Anterior cingulate cortex (tissue), 58 donors: ENCODE results near the gene SLC28A1.
"Not testable (repeated sequence)": the region's sequence is repeated elsewhere in the genome, so short reads cannot be mapped to it uniquely, and the experiment has no call there.

Experiments
- DNase-seq, 58 donors: peaks; one replicate each; lab custom pipeline; 2025; lab: John Stamatoyannopoulos, UW

SLC28A1 gene

GRCh38 chr15:84908564-84908963 is 24.1 kb downstream of the SLC28A1 start:
- no peak for DNase-seq

- DNase-seq: no peak
These were observed 24.6 kb downstream of the SLC28A1 start for GRCh38 chr15:84909029-84909428.

- DNase-seq: no peak
These were observed 25.3 kb downstream of the SLC28A1 start for GRCh38 chr15:84909782-84910181.

- no peak for DNase-seq
These were observed 26.6 kb downstream of the SLC28A1 start for GRCh38 chr15:84910928-84911623.

- peak in 20 of 58 donors; percentile 3 to 75 (median 37) for DNase-seq
These were observed 27.6 kb downstream of the SLC28A1 start for GRCh38 chr15:84911879-84912660.

GRCh38 chr15:84913360-84913723 is 28.9 kb downstream of the SLC28A1 start:
- DNase-seq: no peak

GRCh38 chr15:84914351-84914750 is 29.9 kb downstream of the SLC28A1 start:
- DNase-seq: no peak

- DNase-seq: peak in 1 of 58 donors; percentile 16
These were observed 30.6 kb downstream of the SLC28A1 start for GRCh38 chr15:84914909-84915605.

- DNase-seq: no peak
These were observed 31.1 kb downstream of the SLC28A1 start for GRCh38 chr15:84915606-84915958.

GRCh38 chr15:84917452-84917851 is 33.0 kb downstream of the SLC28A1 start:
- DNase-seq: no peak

- no peak for DNase-seq
These were observed 34.7 kb downstream of the SLC28A1 start for GRCh38 chr15:84919106-84919667.

- DNase-seq: no peak
These were observed 36.7 kb downstream of the SLC28A1 start for GRCh38 chr15:84921121-84921520.

GRCh38 chr15:84922530-84922929 is 38.1 kb downstream of the SLC28A1 start:
- no peak for DNase-seq

GRCh38 chr15:84924077-84924731 is 39.7 kb downstream of the SLC28A1 start:
- DNase-seq: no peak

- not testable (repeated sequence) for DNase-seq
These were observed 40.5 kb downstream of the SLC28A1 start for GRCh38 chr15:84924821-84925569.

- no peak for DNase-seq
These were observed 41.4 kb downstream of the SLC28A1 start for GRCh38 chr15:84925906-84926305.

- no peak for DNase-seq
These were observed 42.2 kb downstream of the SLC28A1 start for GRCh38 chr15:84926491-84927230.

- no peak for DNase-seq
These were observed 44.3 kb downstream of the SLC28A1 start for GRCh38 chr15:84928843-84929168.
